HepG2 (cell line): ENCODE results near the gene TMEM120A. TPM values are rescaled to one million over a fixed set of nuclear protein-coding genes. Genes with fewer than 3 reads are reported as not detected.

Source experiments
- ATAC-seq: fragments of 200-7000 bp; cut with Tn5 transposase; 3 replicates; pipeline ENCODE4 v1.9.1; 2020; ENCODE audit warnings: mild to moderate bottlenecking, moderate library complexity
- BruUV-seq: library from RNA; stranded (reverse); fragments of 400-500 nt; replicated peaks from 2 replicates; lab custom pipeline; 2021; lab: Mats Ljungman, UMichigan
- CTCF ChIA-PET: fragments of 300-600 bp; formaldehyde crosslinking; extraction: SDS; loops from one replicate; lab custom pipeline; 2021; ENCODE audit warnings: low total read pairs, inconsistent platforms, low intra/inter-chr PET ratio; lab: Yijun Ruan, JAX
- POLR2A ChIA-PET: fragments of 350-600 bp; sonication (Branson Sonifier 250); formaldehyde crosslinking; loops from one replicate; lab custom pipeline; 2020; ENCODE audit warnings: antibody characterized with exemption, inconsistent platforms; lab: Yijun Ruan, JAX
- DNase-seq: peaks from one replicate; pipeline ENCODE4 v3.0.0-alpha.2; 2015; ENCODE audit warnings: low spot score
- FAIRE-seq: peaks from 3 replicates; lab custom pipeline; 2011; peaks lifted over from hg19 to GRCh38; lab: Jason Lieb, UNC
- H2AFZ ChIP-seq: one replicate; pipeline ENCODE4 v1.6.1; 2011; ENCODE audit warnings: low read length, inconsistent platforms
- H3K27ac ChIP-seq: fragments of 300-600 bp; 3 replicates; pipeline ENCODE4 v1.8.0; 2011; ENCODE audit warnings: mixed run types, mild to moderate bottlenecking, mixed read lengths, low read length, inconsistent platforms; ENCODE audit not compliant: insufficient read depth; ENCODE audit errors: extremely low read length
- H3K27me3 ChIP-seq, 2 experiments: fragments of 200-600 bp in 1 of 2; 2 replicates in 1 of 2; 3 replicates in 1 of 2; pipeline versions ENCODE4 v1.6.0 to v1.8.0; 2011; ENCODE audit warnings: low read length in 2 of 2, mild to moderate bottlenecking in 2 of 2, moderate library complexity in 2 of 2, inconsistent platforms in 1 of 2; ENCODE audit not compliant: insufficient read depth in 2 of 2, control insufficient read depth in 1 of 2
- H3K36me3 ChIP-seq, 2 experiments: fragments of 200-600 bp in 1 of 2; replicated peaks in 1 of 2; 2 replicates in 1 of 2; 3 replicates in 1 of 2; pipeline versions ENCODE4 v1.5.1 to v1.8.0; 2011; ENCODE audit warnings: low read length in 2 of 2, inconsistent platforms in 1 of 2; ENCODE audit not compliant: insufficient read depth in 2 of 2, control insufficient read depth in 1 of 2
- H3K4me1 ChIP-seq: 2 replicates; pipeline ENCODE4 v1.5.1; 2012; ENCODE audit warnings: low read length, inconsistent platforms; ENCODE audit not compliant: insufficient read depth
- H3K4me2 ChIP-seq: 2 replicates; pipeline ENCODE4 v1.6.0; 2011; ENCODE audit warnings: low read depth, low read length, inconsistent platforms
- H3K4me3 ChIP-seq, 3 experiments: fragments of 200-600 bp in 1 of 3; sonication (generic), shearing (Covaris generic) in 1 of 3; replicated peaks in 1 of 3; 2 replicates each; pipeline ENCODE4 v1.5.1; 2011 to 2016; ENCODE audit warnings: low read length in 3 of 3, inconsistent platforms in 2 of 3, low read depth in 2 of 3, mild to moderate bottlenecking in 2 of 3, control low read depth in 1 of 3, mixed read lengths in 1 of 3; ENCODE audit not compliant: insufficient read depth in 1 of 3
- H3K79me2 ChIP-seq: one replicate; pipeline ENCODE4 v1.6.1; 2011; ENCODE audit warnings: low read length, inconsistent platforms; ENCODE audit not compliant: insufficient read depth
- H3K9ac ChIP-seq: 2 replicates; pipeline ENCODE4 v1.6.0; 2011; ENCODE audit warnings: mild to moderate bottlenecking, low read depth, low read length, inconsistent platforms; ENCODE audit not compliant: insufficient read depth
- H3K9me3 ChIP-seq: 2 replicates; pipeline ENCODE4 v1.5.1; 2012; ENCODE audit warnings: mild to moderate bottlenecking, low read length
- H4K20me1 ChIP-seq: 2 replicates; pipeline ENCODE4 v1.6.0; 2011; ENCODE audit warnings: inconsistent platforms, mild to moderate bottlenecking, low read length, moderate library complexity; ENCODE audit not compliant: insufficient read depth
- AGO2 ChIP-seq: fragments of 200-400 bp; formaldehyde crosslinking; optimal IDR thresholded peaks from 2 replicates; pipeline ENCODE3; 2017; ENCODE audit warnings: mild to moderate bottlenecking, low read depth, low read length, moderate library complexity
- AHDC1 ChIP-seq: sonication (generic); formaldehyde crosslinking; IDR thresholded peaks from 2 replicates; pipeline ENCODE4 v1.5.1; 2020; ENCODE audit warnings: mild to moderate bottlenecking, missing genetic modification reagents, borderline replicate concordance
- HNRNPL ChIP-seq: fragments of 200-400 bp; formaldehyde crosslinking; IDR thresholded peaks from 2 replicates; pipeline ENCODE4 v1.6.1; 2017; ENCODE audit warnings: mild to moderate bottlenecking, low read depth, low read length
- KMT2B ChIP-seq: IDR thresholded peaks from 2 replicates; pipeline ENCODE4 v1.6.1; 2016; ENCODE audit warnings: missing genetic modification reagents, missing compliant biosample characterization
- RBFOX2 ChIP-seq: fragments of 200-400 bp; formaldehyde crosslinking; IDR thresholded peaks from 2 replicates; pipeline ENCODE4 v1.6.1; 2017; ENCODE audit warnings: low read depth, mild to moderate bottlenecking, low read length
- RBM22 ChIP-seq: fragments of 200-400 bp; formaldehyde crosslinking; optimal IDR thresholded peaks from 2 replicates; pipeline ENCODE3; 2017; ENCODE audit warnings: mild to moderate bottlenecking, low read length, moderate library complexity
- SRSF4 ChIP-seq: fragments of 200-400 bp; formaldehyde crosslinking; IDR thresholded peaks from one replicate; pipeline ENCODE4 v1.6.1; 2018; ENCODE audit warnings: mild to moderate bottlenecking, low read depth, low read length, moderate library complexity; ENCODE audit not compliant: poor library complexity, severe bottlenecking
- ZNF180 ChIP-seq: sonication (generic); formaldehyde crosslinking; IDR thresholded peaks from 2 replicates; pipeline ENCODE4 v1.4.0; 2020; ENCODE audit warnings: low read depth, missing genetic modification reagents, borderline replicate concordance
- ZNF558 ChIP-seq: sonication (generic); formaldehyde crosslinking; IDR thresholded peaks from 2 replicates; pipeline ENCODE4 v1.9.0; 2022; ENCODE audit warnings: mild to moderate bottlenecking, missing genetic modification reagents, borderline replicate concordance
- WGBS: methylation state at CpG from one replicate; pipeline ENCODE4 v1.1.6; 2017; ENCODE audit warnings: low lambda C conversion rate; 5-methylcytosine and 5-hydroxymethylcytosine counted together
- in situ Hi-C: cut with HindIII; loops from 2 replicates; pipeline ENCODE4 v1.10.0; 2017; ENCODE audit warnings: low pct_unique_long_range_greater_than_20kb; ENCODE audit not compliant: extremely low pct_ligation_motif_present
- intact Hi-C: fragments of 100-400 bp; cut with micrococcal nuclease; formaldehyde crosslinking; loops from one replicate; pipeline ENCODE4 v1.10.0; 2022; ENCODE audit not compliant: unreplicated experiment
- polyA plus RNA-seq, 8 experiments: library from polyadenylated mRNA; depleted of rRNA in 3 of 8; stranded (reverse) in 7 of 8; unstranded in 1 of 8; fragments of >200 nt; fragmentation: Illumina TruSeq in 4 of 8; extraction: Trizol in 4 of 8; gene quantifications; 2 replicates each; pipeline versions ENCODE4 v1.2.1 to v1.2.3, GENCODE V29; 2011 to 2016; ENCODE audit warnings: low read depth in 4 of 8, missing spikeins in 1 of 8, mixed read lengths in 1 of 8; ENCODE audit not compliant: insufficient read depth in 1 of 8
- total RNA-seq, 5 experiments: library from RNA; depleted of rRNA; stranded (reverse); fragments of >200 nt; fragmentation: Illumina TruSeq; extraction: Trizol; gene quantifications; 2 replicates each; pipeline ENCODE4 v1.2.3, GENCODE V29; 2016; ENCODE audit warnings: low read depth in 1 of 5
- TF ChIP-seq, protein P1 (sequence below): IDR thresholded peaks from 2 replicates; pipeline ENCODE4 v1.6.1; 2016; ENCODE audit warnings: mild to moderate bottlenecking
- TF ChIP-seq, protein P2 (sequence below): sonication (generic); formaldehyde crosslinking; IDR thresholded peaks from 2 replicates; pipeline ENCODE4 v1.9.0; 2022; ENCODE audit warnings: missing genetic modification reagents, mild to moderate bottlenecking, borderline replicate concordance
- TF ChIP-seq, protein P3 (sequence below): sonication (generic); formaldehyde crosslinking; IDR thresholded peaks from 2 replicates; pipeline ENCODE4 v1.4.0; 2020; ENCODE audit warnings: missing genetic modification reagents

The TMEM120A gene
- total and polyA plus RNA-seq, 2 of the 13 experiments (the other 11 are each of a cell fraction or from before 2014, with no cell fraction given): 40.3 to 102 TPM

- no peak overlapping the region for H2AFZ ChIP-seq
- peaks cover 4% of the 10 kb centered on the region; the same call in 1 of the 2 replicates for H4K20me1 ChIP-seq
- H3K79me2 ChIP-seq: no peaks in the 10 kb centered on the region
- CTCF ChIA-PET: no interaction called here
- intact Hi-C loops (no loop called here), in situ Hi-C loops (no loop called here)
- H3K27ac ChIP-seq: no peak overlapping the region
- POLR2A ChIA-PET: interaction anchor here (1.3 to 1.5 kb wide), 2 partner anchors 8 to 69 kb away, joined by 3 to 6 read pairs; no protein-coding TSS in a partner anchor
- no peak overlapping the region for H3K4me2 ChIP-seq
- peaks cover 42 to 72% of the 10 kb centered on the region in 2 experiments for H3K36me3 ChIP-seq
- H3K4me3 ChIP-seq: no peak overlapping the region
- no peak overlapping the region for H3K9ac ChIP-seq
- ATAC-seq (peak; percentile 2; the same call in 1 of the 3 replicates), FAIRE-seq (no peak), DNase-seq (no peak)
- no TSS peak for BruUV-seq
- no peaks in the 10 kb centered on the region for H3K27me3 ChIP-seq
- 95% methylated on average over 24 of the region's 41 CpGs for WGBS
- peaks cover 12% of the 10 kb centered on the region for H3K4me1 ChIP-seq
- no peaks in the 10 kb centered on the region for H3K9me3 ChIP-seq
- TF ChIP-seq RBFOX2: peak; percentile 13; the same call in 1 of the 2 replicates
- TF ChIP-seq KMT2B (CRISPR knock-in tag): no peak
- TF ChIP-seq RBM22: peak; percentile 3
- TF ChIP-seq, protein P1, sequence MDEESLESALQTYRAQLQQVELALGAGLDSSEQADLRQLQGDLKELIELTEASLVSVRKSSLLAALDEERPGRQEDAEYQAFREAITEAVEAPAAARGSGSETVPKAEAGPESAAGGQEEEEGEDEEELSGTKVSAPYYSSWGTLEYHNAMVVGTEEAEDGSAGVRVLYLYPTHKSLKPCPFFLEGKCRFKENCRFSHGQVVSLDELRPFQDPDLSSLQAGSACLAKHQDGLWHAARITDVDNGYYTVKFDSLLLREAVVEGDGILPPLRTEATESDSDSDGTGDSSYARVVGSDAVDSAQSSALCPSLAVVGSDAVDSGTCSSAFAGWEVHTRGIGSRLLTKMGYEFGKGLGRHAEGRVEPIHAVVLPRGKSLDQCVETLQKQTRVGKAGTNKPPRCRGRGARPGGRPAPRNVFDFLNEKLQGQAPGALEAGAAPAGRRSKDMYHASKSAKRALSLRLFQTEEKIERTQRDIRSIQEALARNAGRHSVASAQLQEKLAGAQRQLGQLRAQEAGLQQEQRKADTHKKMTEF (CRISPR knock-in tag): no peak
- TF ChIP-seq, protein P2, sequence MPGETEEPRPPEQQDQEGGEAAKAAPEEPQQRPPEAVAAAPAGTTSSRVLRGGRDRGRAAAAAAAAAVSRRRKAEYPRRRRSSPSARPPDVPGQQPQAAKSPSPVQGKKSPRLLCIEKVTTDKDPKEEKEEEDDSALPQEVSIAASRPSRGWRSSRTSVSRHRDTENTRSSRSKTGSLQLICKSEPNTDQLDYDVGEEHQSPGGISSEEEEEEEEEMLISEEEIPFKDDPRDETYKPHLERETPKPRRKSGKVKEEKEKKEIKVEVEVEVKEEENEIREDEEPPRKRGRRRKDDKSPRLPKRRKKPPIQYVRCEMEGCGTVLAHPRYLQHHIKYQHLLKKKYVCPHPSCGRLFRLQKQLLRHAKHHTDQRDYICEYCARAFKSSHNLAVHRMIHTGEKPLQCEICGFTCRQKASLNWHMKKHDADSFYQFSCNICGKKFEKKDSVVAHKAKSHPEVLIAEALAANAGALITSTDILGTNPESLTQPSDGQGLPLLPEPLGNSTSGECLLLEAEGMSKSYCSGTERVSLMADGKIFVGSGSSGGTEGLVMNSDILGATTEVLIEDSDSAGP (CRISPR knock-in tag): 0 out of 2 replicates have a peak, but pooled peaks have one; percentile 27
- TF ChIP-seq HNRNPL: peak; percentile 76; the same call in 1 of the 2 replicates
- TF ChIP-seq ZNF180: no peak
- TF ChIP-seq, protein P3, sequence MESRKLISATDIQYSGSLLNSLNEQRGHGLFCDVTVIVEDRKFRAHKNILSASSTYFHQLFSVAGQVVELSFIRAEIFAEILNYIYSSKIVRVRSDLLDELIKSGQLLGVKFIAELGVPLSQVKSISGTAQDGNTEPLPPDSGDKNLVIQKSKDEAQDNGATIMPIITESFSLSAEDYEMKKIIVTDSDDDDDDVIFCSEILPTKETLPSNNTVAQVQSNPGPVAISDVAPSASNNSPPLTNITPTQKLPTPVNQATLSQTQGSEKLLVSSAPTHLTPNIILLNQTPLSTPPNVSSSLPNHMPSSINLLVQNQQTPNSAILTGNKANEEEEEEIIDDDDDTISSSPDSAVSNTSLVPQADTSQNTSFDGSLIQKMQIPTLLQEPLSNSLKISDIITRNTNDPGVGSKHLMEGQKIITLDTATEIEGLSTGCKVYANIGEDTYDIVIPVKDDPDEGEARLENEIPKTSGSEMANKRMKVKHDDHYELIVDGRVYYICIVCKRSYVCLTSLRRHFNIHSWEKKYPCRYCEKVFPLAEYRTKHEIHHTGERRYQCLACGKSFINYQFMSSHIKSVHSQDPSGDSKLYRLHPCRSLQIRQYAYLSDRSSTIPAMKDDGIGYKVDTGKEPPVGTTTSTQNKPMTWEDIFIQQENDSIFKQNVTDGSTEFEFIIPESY (CRISPR knock-in tag): peak; percentile 69
- TF ChIP-seq SRSF4: peak; percentile 55
- TF ChIP-seq AGO2: peak; percentile 88
- TF ChIP-seq AHDC1: no peak
- TF ChIP-seq ZNF558: no peak
Measured at GRCh38 chr7:75985518-75986146, 8.8 kb downstream of the TMEM120A start.
